ENCODE results near the gene GPR146. TPM values are rescaled to one million over a fixed set of nuclear protein-coding genes. Genes with fewer than 3 reads are reported as not detected.

GPR146 gene
- total RNA-seq, 1 experiment from 2014 or later, result 0.95 TPM

GRCh38 chr7:1030444-1031070 lies 13.8 kb upstream of the GPR146 start:
- no peak overlapping the region for H3K4me3 ChIP-seq (ENCODE audit: low read depth, low read length, poor library complexity, severe bottlenecking)
- peaks cover 10% of the 10 kb centered on the region for H3K4me1 ChIP-seq (ENCODE audit: insufficient read depth, low read length, poor library complexity, severe bottlenecking)
- H3K9me3 ChIP-seq (ENCODE audit: low read depth, low read length, poor library complexity, severe bottlenecking), result no peaks in the 10 kb centered on the region
- no peaks in the 10 kb centered on the region for H3K27me3 ChIP-seq (replicated peaks; ENCODE audit: insufficient read depth, low read depth, low read length, poor library complexity)
- intact Hi-C loops (cut with micrococcal nuclease; ENCODE audit: unreplicated experiment), result no loop called here
- H3K27ac ChIP-seq (ENCODE audit: low read depth, low read length, poor library complexity, severe bottlenecking), result no peak overlapping the region
- DNase-seq (ENCODE audit: low spot score), result no peak
- TF ChIP-seq EZH2 (IDR thresholded peaks at IDR 0.05; ENCODE audit: borderline replicate concordance, low read depth, low read length, poor library complexity, severe bottlenecking), result no peak
- TF ChIP-seq, protein P1, sequence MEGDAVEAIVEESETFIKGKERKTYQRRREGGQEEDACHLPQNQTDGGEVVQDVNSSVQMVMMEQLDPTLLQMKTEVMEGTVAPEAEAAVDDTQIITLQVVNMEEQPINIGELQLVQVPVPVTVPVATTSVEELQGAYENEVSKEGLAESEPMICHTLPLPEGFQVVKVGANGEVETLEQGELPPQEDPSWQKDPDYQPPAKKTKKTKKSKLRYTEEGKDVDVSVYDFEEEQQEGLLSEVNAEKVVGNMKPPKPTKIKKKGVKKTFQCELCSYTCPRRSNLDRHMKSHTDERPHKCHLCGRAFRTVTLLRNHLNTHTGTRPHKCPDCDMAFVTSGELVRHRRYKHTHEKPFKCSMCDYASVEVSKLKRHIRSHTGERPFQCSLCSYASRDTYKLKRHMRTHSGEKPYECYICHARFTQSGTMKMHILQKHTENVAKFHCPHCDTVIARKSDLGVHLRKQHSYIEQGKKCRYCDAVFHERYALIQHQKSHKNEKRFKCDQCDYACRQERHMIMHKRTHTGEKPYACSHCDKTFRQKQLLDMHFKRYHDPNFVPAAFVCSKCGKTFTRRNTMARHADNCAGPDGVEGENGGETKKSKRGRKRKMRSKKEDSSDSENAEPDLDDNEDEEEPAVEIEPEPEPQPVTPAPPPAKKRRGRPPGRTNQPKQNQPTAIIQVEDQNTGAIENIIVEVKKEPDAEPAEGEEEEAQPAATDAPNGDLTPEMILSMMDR (conservative IDR thresholded peaks at IDR 0.05; ENCODE audit: low read depth, low read length), result no peak
- POLR2A ChIA-PET (ENCODE audit: low non-redundant PET), result no interaction called here
- CTCF ChIA-PET, result no interaction called here
- H3K36me3 ChIP-seq (ENCODE audit: insufficient read depth, low read length, poor library complexity, severe bottlenecking), result peaks cover 12% of the 10 kb centered on the region
- BruUV-seq (replicated peaks), result no TSS peak

DNA sequence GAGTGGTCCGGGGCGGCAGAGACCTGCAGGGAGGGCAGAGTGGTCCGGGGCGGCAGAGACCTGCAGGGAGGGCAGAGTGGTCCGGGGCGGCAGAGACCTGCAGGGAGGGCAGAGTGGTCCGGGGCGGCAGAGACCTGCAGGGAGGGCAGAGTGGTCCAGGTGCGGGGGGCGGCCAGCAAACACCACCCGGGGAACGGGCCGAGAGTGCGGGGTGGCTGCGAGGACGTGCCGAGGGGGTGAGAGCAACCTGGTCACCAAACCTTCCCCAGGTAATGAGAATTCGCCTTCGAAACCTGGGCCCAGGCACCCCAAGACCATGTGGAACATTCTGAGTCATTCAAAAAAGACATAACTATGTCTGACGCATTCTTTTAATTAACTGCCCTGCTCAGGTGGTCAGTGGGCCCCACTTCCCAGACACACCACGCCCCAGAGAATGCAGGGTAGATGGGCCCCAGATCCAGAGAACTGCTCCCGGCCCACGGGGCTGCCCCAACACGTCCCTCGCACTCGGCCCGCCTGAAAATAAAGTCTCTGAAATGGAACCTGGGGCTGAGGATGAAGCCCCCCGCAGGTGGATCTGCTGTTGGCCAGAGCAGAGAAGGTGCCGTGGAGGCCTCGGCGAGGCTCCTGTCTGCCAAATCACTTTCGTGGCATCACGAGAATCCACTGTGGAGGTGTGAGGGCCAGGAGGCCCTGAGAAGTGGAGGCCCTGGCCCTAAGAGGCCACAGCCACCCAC lies 12.5 kb upstream of the GPR146 start:
- POLR2A ChIA-PET (ENCODE audit: low non-redundant PET), result no interaction called here

DNA sequence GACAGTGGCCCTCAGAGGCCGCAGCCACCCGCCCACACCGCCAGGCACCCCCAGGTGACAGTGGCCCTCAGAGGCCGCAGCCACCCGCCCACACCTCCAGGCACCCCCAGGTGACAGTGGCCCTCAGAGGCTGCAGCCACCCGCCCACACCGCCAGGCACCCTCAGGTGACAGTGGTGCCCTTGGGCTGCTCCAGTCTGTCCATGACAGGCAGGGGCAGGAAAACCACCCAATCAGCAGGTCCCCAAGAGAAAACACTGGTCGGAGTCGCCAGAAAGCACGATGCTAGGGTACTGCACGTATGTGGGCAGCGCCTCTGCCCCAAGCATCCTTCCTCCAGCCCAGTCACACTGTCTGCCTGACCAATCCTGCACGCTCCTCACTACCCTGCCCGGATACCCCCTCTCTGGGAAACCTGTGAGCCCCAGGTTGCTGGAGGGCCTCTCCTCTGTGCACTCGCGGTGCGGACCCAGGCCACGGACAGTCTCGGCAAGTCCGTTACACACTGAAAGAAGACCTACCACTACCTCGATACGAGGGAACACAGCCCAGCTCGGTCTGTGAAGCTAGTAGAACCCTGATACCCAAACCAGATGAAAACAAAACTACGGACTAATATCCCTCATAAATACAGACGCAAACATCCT lies 11.7 kb upstream of the GPR146 start:
- ChIA-PET CTCF (no interaction called here), POLR2A (ENCODE audit: low non-redundant PET) (no interaction called here)
- H3K27me3 ChIP-seq (replicated peaks; ENCODE audit: insufficient read depth, low read depth, low read length, poor library complexity), result no peaks in the 10 kb centered on the region
- intact Hi-C loops (cut with micrococcal nuclease; ENCODE audit: unreplicated experiment), result no loop called here
- BruUV-seq (replicated peaks), result no TSS peak
- H3K4me3 ChIP-seq (ENCODE audit: low read depth, low read length, poor library complexity, severe bottlenecking), result no peak overlapping the region
- no peaks in the 10 kb centered on the region for H3K9me3 ChIP-seq (ENCODE audit: low read depth, low read length, poor library complexity, severe bottlenecking)
- H3K36me3 ChIP-seq (ENCODE audit: insufficient read depth, low read length, poor library complexity, severe bottlenecking), result no peaks in the 10 kb centered on the region
- peaks cover 10% of the 10 kb centered on the region for H3K4me1 ChIP-seq (ENCODE audit: insufficient read depth, low read length, poor library complexity, severe bottlenecking)
- no peak for DNase-seq (ENCODE audit: low spot score)
- no peak overlapping the region for H3K27ac ChIP-seq (ENCODE audit: low read depth, low read length, poor library complexity, severe bottlenecking)
- TF ChIP-seq, protein P1 (conservative IDR thresholded peaks at IDR 0.05; ENCODE audit: low read depth, low read length), result no peak
- no peak for TF ChIP-seq EZH2 (IDR thresholded peaks at IDR 0.05; ENCODE audit: borderline replicate concordance, low read depth, low read length, poor library complexity, severe bottlenecking)

More for the DNA sequence above, 12.5 kb upstream of the GPR146 start:
- CTCF ChIA-PET, result no interaction called here
- H3K27me3 ChIP-seq (replicated peaks; ENCODE audit: insufficient read depth, low read depth, low read length, poor library complexity), result no peaks in the 10 kb centered on the region
- BruUV-seq (replicated peaks), result no TSS peak
- H3K4me1 ChIP-seq (ENCODE audit: insufficient read depth, low read length, poor library complexity, severe bottlenecking), result peaks cover 10% of the 10 kb centered on the region
- H3K36me3 ChIP-seq (ENCODE audit: insufficient read depth, low read length, poor library complexity, severe bottlenecking), result peaks cover under 1% of the 10 kb centered on the region
- H3K4me3 ChIP-seq (ENCODE audit: low read depth, low read length, poor library complexity, severe bottlenecking), result no peak overlapping the region
- no peaks in the 10 kb centered on the region for H3K9me3 ChIP-seq (ENCODE audit: low read depth, low read length, poor library complexity, severe bottlenecking)
- DNase-seq (ENCODE audit: low spot score), result no peak
- H3K27ac ChIP-seq (ENCODE audit: low read depth, low read length, poor library complexity, severe bottlenecking), result no peak overlapping the region
- TF ChIP-seq, protein P1 (conservative IDR thresholded peaks at IDR 0.05; ENCODE audit: low read depth, low read length), result no peak
- no peak for TF ChIP-seq EZH2 (IDR thresholded peaks at IDR 0.05; ENCODE audit: borderline replicate concordance, low read depth, low read length, poor library complexity, severe bottlenecking)
- intact Hi-C loops (cut with micrococcal nuclease; ENCODE audit: unreplicated experiment), result no loop called here

All from A673 (cell line).